ENCODE data around the gene SYT14.
"Not testable (repeated sequence)": the region's sequence is repeated elsewhere in the genome, so short reads cannot be mapped to it uniquely, and the experiment has no call there.

The SYT14 gene

GRCh38 chr1:209899948-209900347, 38.1 kb upstream of the SYT14 start:
- no peak for TF ChIP-seq CTCF (conservative IDR thresholded peaks at IDR 0.05)
- no peak overlapping the region for H3K27ac ChIP-seq

GRCh38 chr1:209900734-209901133, 37.3 kb upstream of the SYT14 start:
- H3K27ac ChIP-seq = no peak overlapping the region
- TF ChIP-seq CTCF (conservative IDR thresholded peaks at IDR 0.05) = no peak

GRCh38 chr1:209901211-209901610, 36.8 kb upstream of the SYT14 start:
- H3K27ac ChIP-seq = no peak overlapping the region
- TF ChIP-seq CTCF (conservative IDR thresholded peaks at IDR 0.05) = no peak

- H3K27ac ChIP-seq = not testable (repeated sequence)
Measured at GRCh38 chr1:209904774-209905173, 33.2 kb upstream of the SYT14 start.

- TF ChIP-seq CTCF (conservative IDR thresholded peaks at IDR 0.05) = no peak
- H3K27ac ChIP-seq = no peak overlapping the region
Measured at GRCh38 chr1:209911746-209912145, 26.3 kb upstream of the SYT14 start.

GRCh38 chr1:209912306-209912705, 25.7 kb upstream of the SYT14 start:
- no peak overlapping the region for H3K27ac ChIP-seq
- no peak for TF ChIP-seq CTCF (conservative IDR thresholded peaks at IDR 0.05)

- H3K27ac ChIP-seq = not testable (repeated sequence)
Measured at GRCh38 chr1:209919637-209920036, 18.4 kb upstream of the SYT14 start.

- no peak overlapping the region for H3K27ac ChIP-seq
- TF ChIP-seq CTCF (conservative IDR thresholded peaks at IDR 0.05) = no peak
Measured at GRCh38 chr1:209920844-209921243, 17.2 kb upstream of the SYT14 start.

GRCh38 chr1:209924390-209924789, 13.6 kb upstream of the SYT14 start:
- no peak overlapping the region for H3K27ac ChIP-seq
- TF ChIP-seq CTCF (conservative IDR thresholded peaks at IDR 0.05) = no peak
